K562 (cell line): ENCODE data around the gene RSPH6A. TPM values are rescaled to one million over a fixed set of nuclear protein-coding genes. Genes with fewer than 3 reads are reported as not detected.

Experiments used
- ATAC-seq: fragments of 200-7000 bp; cut with Tn5 transposase; 3 replicates; pipeline ENCODE4 v1.9.1; 2020; ENCODE audit warnings: moderate library complexity
- BruUV-seq: library from RNA; stranded (reverse); fragments of 400-500 nt; replicated peaks from 2 replicates; lab custom pipeline; 2021; lab: Mats Ljungman, UMichigan
- CTCF ChIA-PET: fragments of 300-600 bp; formaldehyde crosslinking; extraction: SDS; loops from one replicate; lab custom pipeline; 2021; ENCODE audit warnings: low intra/inter-chr PET ratio; lab: Yijun Ruan, JAX
- POLR2A ChIA-PET: fragments of 300-600, 350-650 bp; sonication (Branson Sonifier 250); formaldehyde crosslinking; extraction: SDS; loops from one replicate; lab custom pipeline; 2021; ENCODE audit warnings: antibody characterized with exemption, inconsistent platforms; lab: Yijun Ruan, JAX
- DNase-seq, 4 experiments: peaks; one replicate each; pipeline versions ENCODE4 v3.0.0 to v3.0.0-alpha.2; 2011 to 2018; ENCODE audit warnings: low spot score in 3 of 4, mixed read lengths in 3 of 4; ENCODE audit errors: extremely low read depth in 1 of 4
- FAIRE-seq: peaks from 2 replicates; lab custom pipeline; 2011; peaks lifted over from hg19 to GRCh38; lab: Jason Lieb, UNC
- H2AFZ ChIP-seq: 2 replicates; pipeline ENCODE4 v1.6.0; 2011; ENCODE audit warnings: low read depth, low read length, control low read depth, inconsistent platforms
- H3K27ac ChIP-seq: fragments of 200-600 bp; 3 replicates; pipeline ENCODE4 v1.8.0; 2011; ENCODE audit warnings: low read depth, mild to moderate bottlenecking, control low read depth, inconsistent platforms, low read length, moderate library complexity, mixed read lengths; ENCODE audit errors: extremely low read depth
- H3K27me3 ChIP-seq, 2 experiments: fragments of 300-600 bp in 1 of 2; 2 replicates in 1 of 2; 3 replicates in 1 of 2; pipeline versions ENCODE4 v1.6.0 to v1.8.0; 2011; ENCODE audit warnings: inconsistent platforms in 2 of 2, low read length in 2 of 2, mild to moderate bottlenecking in 1 of 2, mixed read lengths in 1 of 2, moderate library complexity in 1 of 2; ENCODE audit not compliant: control insufficient read depth in 2 of 2, insufficient read depth in 2 of 2
- H3K36me3 ChIP-seq: fragments of 300-600 bp; 3 replicates; pipeline ENCODE4 v1.8.0; 2011; ENCODE audit warnings: mild to moderate bottlenecking, low read length, inconsistent platforms; ENCODE audit not compliant: control insufficient read depth, insufficient read depth
- H3K4me1 ChIP-seq, 2 experiments: fragments of 200-600 bp in 1 of 2; replicated peaks in 1 of 2; 2 replicates in 1 of 2; 3 replicates in 1 of 2; pipeline versions ENCODE4 v1.5.1 to v1.8.0; 2011; ENCODE audit warnings: inconsistent platforms in 2 of 2, low read length in 2 of 2, mild to moderate bottlenecking in 1 of 2, mixed read lengths in 1 of 2, moderate library complexity in 1 of 2; ENCODE audit not compliant: control insufficient read depth in 2 of 2, insufficient read depth in 2 of 2
- H3K4me2 ChIP-seq: 2 replicates; pipeline ENCODE4 v1.6.1; 2011; ENCODE audit warnings: low read length, control low read depth, inconsistent platforms, mixed read lengths; ENCODE audit not compliant: insufficient read depth
- H3K4me3 ChIP-seq: fragments of 200-600 bp; sonication (generic), shearing (Covaris generic); 2 replicates; pipeline ENCODE4 v1.5.1; 2016; ENCODE audit warnings: control low read depth, inconsistent platforms
- H3K79me2 ChIP-seq: fragments of 200-600 bp; 3 replicates; pipeline ENCODE4 v1.8.0; 2011; ENCODE audit warnings: low read length, inconsistent platforms; ENCODE audit not compliant: control insufficient read depth, insufficient read depth
- H3K9ac ChIP-seq, 2 experiments: 2 replicates each; pipeline versions ENCODE4 v1.6.0 to v1.6.1; 2011; ENCODE audit warnings: low read depth in 2 of 2, low read length in 2 of 2, control low read depth in 1 of 2, inconsistent platforms in 1 of 2, mild to moderate bottlenecking in 1 of 2, mixed read lengths in 1 of 2; ENCODE audit not compliant: insufficient read depth in 1 of 2
- H3K9me1 ChIP-seq: one replicate; pipeline ENCODE4 v1.6.0; 2011; ENCODE audit warnings: inconsistent platforms, mild to moderate bottlenecking, low read length, moderate library complexity; ENCODE audit not compliant: control insufficient read depth, insufficient read depth
- H3K9me3 ChIP-seq: replicated peaks from 2 replicates; pipeline ENCODE4 v1.5.1; 2011; ENCODE audit warnings: low read depth, low read length, inconsistent platforms; ENCODE audit not compliant: control insufficient read depth, insufficient read depth
- H4K20me1 ChIP-seq: replicated peaks from 2 replicates; pipeline ENCODE4 v1.6.1; 2011; ENCODE audit warnings: low read length, inconsistent platforms, mixed read lengths; ENCODE audit not compliant: control insufficient read depth, insufficient read depth
- ARID1B ChIP-seq: fragments of 450-650 bp; IDR thresholded peaks from 2 replicates; pipeline ENCODE4 v1.6.1; 2016; ENCODE audit warnings: antibody characterized with exemption, mild to moderate bottlenecking, inconsistent platforms
- BCOR ChIP-seq: fragments of 450-650 bp; IDR thresholded peaks from 2 replicates; pipeline ENCODE4 v1.6.1; 2016
- CTBP1 ChIP-seq: fragments of 450-650 bp; IDR thresholded peaks from 2 replicates; pipeline ENCODE4 v1.6.1; 2016; ENCODE audit warnings: borderline replicate concordance
- EP300 ChIP-seq: IDR thresholded peaks from 2 replicates; pipeline ENCODE4 v1.6.1; 2012; ENCODE audit warnings: low read length, improper control_type of control experiment
- FOXK1 ChIP-seq: sonication (generic); formaldehyde crosslinking; IDR thresholded peaks from 2 replicates; pipeline ENCODE4 v1.8.0; 2022; ENCODE audit warnings: missing genetic modification reagents, mild to moderate bottlenecking, borderline replicate concordance
- NFIC ChIP-seq: fragments of 450-650 bp; IDR thresholded peaks from 2 replicates; pipeline ENCODE4 v1.6.1; 2017; ENCODE audit warnings: mild to moderate bottlenecking, inconsistent platforms
- NR2C1 ChIP-seq, 2 experiments: fragments of 450-650 bp; IDR thresholded peaks; 2 replicates each; pipeline ENCODE4 v1.6.1; 2017; ENCODE audit warnings: mild to moderate bottlenecking in 2 of 2, antibody characterized with exemption in 1 of 2, inconsistent platforms in 1 of 2, missing compliant biosample characterization in 1 of 2, missing genetic modification characterization in 1 of 2
- PCBP1 ChIP-seq: fragments of 200-400 bp; formaldehyde crosslinking; IDR thresholded peaks from 2 replicates; pipeline ENCODE4 v1.6.1; 2018; ENCODE audit warnings: mild to moderate bottlenecking, low read depth, low read length; ENCODE audit not compliant: poor library complexity, severe bottlenecking
- POLR2G ChIP-seq: fragments of 200-400 bp; formaldehyde crosslinking; IDR thresholded peaks from 2 replicates; pipeline ENCODE4 v1.6.1; 2017; ENCODE audit warnings: low read depth, mild to moderate bottlenecking, antibody characterized with exemption, low read length, moderate library complexity
- TFAM ChIP-seq: fragments of 250-450 bp; sonication (Bioruptor Pico); conservative IDR thresholded peaks from 2 replicates; pipeline ENCODE4 v1.5.0; 2021; ENCODE audit warnings: mild to moderate bottlenecking, moderate library complexity
- TRIM28 ChIP-seq: fragments of 450-650 bp; IDR thresholded peaks from 2 replicates; pipeline ENCODE4 v1.6.1; 2017
- ZBED1 ChIP-seq: IDR thresholded peaks from 2 replicates; pipeline ENCODE4 v1.6.1; 2014
- ZBTB8A ChIP-seq: fragments of 450-650 bp; IDR thresholded peaks from 2 replicates; pipeline ENCODE4 v1.6.1; 2018; ENCODE audit warnings: mild to moderate bottlenecking, moderate library complexity; ENCODE audit not compliant: partially characterized antibody
- ZKSCAN1 ChIP-seq: fragments of 150-350 bp; IDR thresholded peaks from 2 replicates; pipeline ENCODE4 v1.6.1; 2016; ENCODE audit warnings: low read depth, low read length
- ZNF354B ChIP-seq: fragments of 250-450 bp; sonication (Bioruptor Pico); IDR thresholded peaks from 2 replicates; pipeline ENCODE4 v1.4.0; 2020
- WGBS: fragments of 100-300 bp; shearing (Covaris generic); methylation state at CpG from one replicate; pipeline ENCODE4 v1.1.6; 2016; ENCODE audit warnings: low coverage, mixed read lengths; ENCODE audit not compliant: insufficient coverage; ENCODE audit errors: missing lambda C conversion rate; 5-methylcytosine and 5-hydroxymethylcytosine counted together
- in situ Hi-C: fragments of 300-500 bp; cut with MboI; formaldehyde crosslinking; loops from 4 replicates; pipeline ENCODE4 v1.15.0; 2018; ENCODE audit warnings: inconsistent platforms, mixed read lengths
- intact Hi-C: fragments of 100-400 bp; cut with micrococcal nuclease; formaldehyde crosslinking; loops from 2 replicates; pipeline ENCODE4 v1.14.2; 2022
- polyA plus RNA-seq, 8 experiments: library from polyadenylated mRNA; depleted of rRNA in 4 of 8; stranded (reverse) in 5 of 8; unstranded in 3 of 8; fragments of >200 nt; fragmentation: Nextera tagmentation in 2 of 8; fragmentation: Illumina TruSeq in 1 of 8; extraction: Ambion mirVana in 2 of 8; extraction: Trizol in 1 of 8; gene quantifications; 2 replicates each; pipeline versions ENCODE4 v1.2.1 to v1.2.3, GENCODE V29; 2011 to 2014; ENCODE audit warnings: inconsistent platforms in 1 of 8, missing spikeins in 1 of 8
- total RNA-seq, 7 experiments: library from RNA; depleted of rRNA in 6 of 7; stranded (reverse); fragments of >200 nt in 6 of 7; fragmentation: Illumina TruSeq in 2 of 7; extraction: Trizol in 2 of 7; gene quantifications; 2 replicates each; pipeline versions ENCODE4 v1.2.1 to v1.2.3, GENCODE V29; 2011 to 2021; ENCODE audit warnings: low replicate concordance in 1 of 7
- TF ChIP-seq, protein P1 (sequence below), 2 experiments: fragments of 450-650 bp; IDR thresholded peaks; 2 replicates each; pipeline ENCODE4 v1.6.1; 2018; ENCODE audit warnings: mild to moderate bottlenecking in 2 of 2, low read depth in 1 of 2; ENCODE audit not compliant: partially characterized antibody in 2 of 2
- TF ChIP-seq, protein P2 (sequence below): fragments of 250-450 bp; sonication (Bioruptor Pico); IDR thresholded peaks from 2 replicates; pipeline ENCODE4 v1.4.0; 2020
- TF ChIP-seq, protein P3 (sequence below): sonication (generic); formaldehyde crosslinking; IDR thresholded peaks from 2 replicates; pipeline ENCODE4 v1.8.1; 2023; ENCODE audit warnings: mild to moderate bottlenecking, missing genetic modification reagents, moderate library complexity

Gene RSPH6A
- total and polyA plus RNA-seq, 9 of the 15 experiments (the other 6 are each of a cell fraction or from before 2014, with no cell fraction given): 0.03 to 0.15 (median 0.07) TPM; not detected in 5

DNA sequence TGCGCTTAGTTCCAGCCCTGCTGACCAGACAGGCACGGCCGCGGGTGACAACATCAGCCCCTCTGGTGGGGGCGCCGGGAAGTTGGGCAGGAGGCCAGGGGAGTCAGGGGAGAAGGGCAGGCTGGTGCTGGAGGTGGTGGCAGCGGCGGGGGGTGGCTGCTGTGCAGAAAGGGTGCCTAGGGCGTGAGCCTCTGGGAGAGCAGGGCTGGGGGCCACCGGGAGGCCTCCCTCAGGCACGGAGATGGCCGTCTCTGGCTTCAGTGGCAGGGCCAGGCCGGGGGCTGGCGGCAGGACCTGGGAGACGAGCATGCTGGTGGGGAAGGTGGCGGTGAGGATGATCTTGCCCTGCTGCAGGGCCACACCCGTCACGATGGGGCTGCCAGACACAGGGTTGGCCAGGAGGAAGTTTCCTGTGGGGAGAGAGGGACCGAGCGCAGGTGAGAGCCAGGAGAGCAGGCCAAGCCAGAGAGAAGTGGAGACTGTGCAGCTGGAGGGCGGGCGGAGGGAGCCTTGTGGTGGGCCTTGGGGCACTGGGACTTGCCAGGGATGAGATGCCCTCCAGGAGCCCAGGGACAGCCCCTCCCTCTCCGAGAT is 49.3 kb downstream of the RSPH6A start:
- intact Hi-C loops (no loop called here), in situ Hi-C loops (no loop called here)
- no peak overlapping the region for H3K27ac ChIP-seq
- DNase-seq (no peak), FAIRE-seq (no peak), ATAC-seq (no peak)
- CTCF ChIA-PET: no interaction called here
- no peaks in the 10 kb centered on the region; the same call in 2 of the 3 replicates for H3K36me3 ChIP-seq
- H3K9me1 ChIP-seq: no peaks in the 10 kb centered on the region
- 85% methylated on average over 19 of the region's 23 CpGs for WGBS
- POLR2A ChIA-PET: no interaction called here
- no peaks in the 10 kb centered on the region for H4K20me1 ChIP-seq
- H3K9ac ChIP-seq: peak overlapping the region in 1 of 2 experiments; percentile 1; a peak in 1 of 4 replicates
- no peaks in the 10 kb centered on the region for H3K9me3 ChIP-seq
- H3K4me3 ChIP-seq: no peak overlapping the region
- H3K4me1 ChIP-seq: peaks cover 6 to 80% of the 10 kb centered on the region in 2 experiments; a peak in 4 of 5 replicates
- no TSS peak for BruUV-seq
- no peaks in the 10 kb centered on the region for H3K27me3 ChIP-seq
- no peak overlapping the region for H3K4me2 ChIP-seq
- H2AFZ ChIP-seq: no peak overlapping the region
- peaks cover 17% of the 10 kb centered on the region; the same call in 2 of the 3 replicates for H3K79me2 ChIP-seq
- TF ChIP-seq CTBP1 (no peak), BCOR (no peak), ZBED1 (no peak), ZNF354B (CRISPR knock-in tag) (no peak), NR2C1 (IDR thresholded peaks at IDR 0.05) (no peak), NR2C1 (tag; IDR thresholded peaks at IDR 0.05) (no peak), NFIC (peak; percentile 47), PCBP1 (no peak), FOXK1 (CRISPR knock-in tag) (no peak), TRIM28 (no peak), ZKSCAN1 (no peak), ZBTB8A (no peak), POLR2G (peak; percentile 58; the same call in 1 of the 2 replicates), TFAM (CRISPR knock-in tag) (no peak), EP300 (no peak), ARID1B (no peak)
- TF ChIP-seq, protein P1, sequence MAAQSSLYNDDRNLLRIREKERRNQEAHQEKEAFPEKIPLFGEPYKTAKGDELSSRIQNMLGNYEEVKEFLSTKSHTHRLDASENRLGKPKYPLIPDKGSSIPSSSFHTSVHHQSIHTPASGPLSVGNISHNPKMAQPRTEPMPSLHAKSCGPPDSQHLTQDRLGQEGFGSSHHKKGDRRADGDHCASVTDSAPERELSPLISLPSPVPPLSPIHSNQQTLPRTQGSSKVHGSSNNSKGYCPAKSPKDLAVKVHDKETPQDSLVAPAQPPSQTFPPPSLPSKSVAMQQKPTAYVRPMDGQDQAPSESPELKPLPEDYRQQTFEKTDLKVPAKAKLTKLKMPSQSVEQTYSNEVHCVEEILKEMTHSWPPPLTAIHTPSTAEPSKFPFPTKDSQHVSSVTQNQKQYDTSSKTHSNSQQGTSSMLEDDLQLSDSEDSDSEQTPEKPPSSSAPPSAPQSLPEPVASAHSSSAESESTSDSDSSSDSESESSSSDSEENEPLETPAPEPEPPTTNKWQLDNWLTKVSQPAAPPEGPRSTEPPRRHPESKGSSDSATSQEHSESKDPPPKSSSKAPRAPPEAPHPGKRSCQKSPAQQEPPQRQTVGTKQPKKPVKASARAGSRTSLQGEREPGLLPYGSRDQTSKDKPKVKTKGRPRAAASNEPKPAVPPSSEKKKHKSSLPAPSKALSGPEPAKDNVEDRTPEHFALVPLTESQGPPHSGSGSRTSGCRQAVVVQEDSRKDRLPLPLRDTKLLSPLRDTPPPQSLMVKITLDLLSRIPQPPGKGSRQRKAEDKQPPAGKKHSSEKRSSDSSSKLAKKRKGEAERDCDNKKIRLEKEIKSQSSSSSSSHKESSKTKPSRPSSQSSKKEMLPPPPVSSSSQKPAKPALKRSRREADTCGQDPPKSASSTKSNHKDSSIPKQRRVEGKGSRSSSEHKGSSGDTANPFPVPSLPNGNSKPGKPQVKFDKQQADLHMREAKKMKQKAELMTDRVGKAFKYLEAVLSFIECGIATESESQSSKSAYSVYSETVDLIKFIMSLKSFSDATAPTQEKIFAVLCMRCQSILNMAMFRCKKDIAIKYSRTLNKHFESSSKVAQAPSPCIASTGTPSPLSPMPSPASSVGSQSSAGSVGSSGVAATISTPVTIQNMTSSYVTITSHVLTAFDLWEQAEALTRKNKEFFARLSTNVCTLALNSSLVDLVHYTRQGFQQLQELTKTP (IDR thresholded peaks at IDR 0.05; ENCODE audit: low read depth in 1 of 2, partially characterized antibody in 2 of 2): no peak
- TF ChIP-seq, protein P2, sequence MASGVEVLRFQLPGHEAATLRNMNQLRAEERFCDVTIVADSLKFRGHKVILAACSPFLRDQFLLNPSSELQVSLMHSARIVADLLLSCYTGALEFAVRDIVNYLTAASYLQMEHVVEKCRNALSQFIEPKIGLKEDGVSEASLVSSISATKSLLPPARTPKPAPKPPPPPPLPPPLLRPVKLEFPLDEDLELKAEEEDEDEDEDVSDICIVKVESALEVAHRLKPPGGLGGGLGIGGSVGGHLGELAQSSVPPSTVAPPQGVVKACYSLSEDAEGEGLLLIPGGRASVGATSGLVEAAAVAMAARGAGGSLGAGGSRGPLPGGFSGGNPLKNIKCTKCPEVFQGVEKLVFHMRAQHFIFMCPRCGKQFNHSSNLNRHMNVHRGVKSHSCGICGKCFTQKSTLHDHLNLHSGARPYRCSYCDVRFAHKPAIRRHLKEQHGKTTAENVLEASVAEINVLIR (CRISPR knock-in tag): no peak
- TF ChIP-seq, protein P3, sequence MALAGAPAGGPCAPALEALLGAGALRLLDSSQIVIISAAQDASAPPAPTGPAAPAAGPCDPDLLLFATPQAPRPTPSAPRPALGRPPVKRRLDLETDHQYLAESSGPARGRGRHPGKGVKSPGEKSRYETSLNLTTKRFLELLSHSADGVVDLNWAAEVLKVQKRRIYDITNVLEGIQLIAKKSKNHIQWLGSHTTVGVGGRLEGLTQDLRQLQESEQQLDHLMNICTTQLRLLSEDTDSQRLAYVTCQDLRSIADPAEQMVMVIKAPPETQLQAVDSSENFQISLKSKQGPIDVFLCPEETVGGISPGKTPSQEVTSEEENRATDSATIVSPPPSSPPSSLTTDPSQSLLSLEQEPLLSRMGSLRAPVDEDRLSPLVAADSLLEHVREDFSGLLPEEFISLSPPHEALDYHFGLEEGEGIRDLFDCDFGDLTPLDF (CRISPR knock-in tag): no peak
